ENCODE measurements around the gene CDIP1. TPM values are rescaled to one million over a fixed set of nuclear protein-coding genes. Genes with fewer than 3 reads are reported as not detected.

CDIP1 gene
- total and polyA plus RNA-seq, 2 of the 8 experiments (the other 6 are each of a cell fraction or from before 2014, with no cell fraction given) = 56.6 to 76.3 TPM

- TF ChIP-seq HDAC2 (IDR thresholded peaks at IDR 0.05; ENCODE audit: borderline replicate concordance in 1 of 2, low read depth in 2 of 2, low read length in 2 of 2) (no peak), USF2 (IDR thresholded peaks at IDR 0.05; ENCODE audit: low read length) (no peak), KDM4A (IDR thresholded peaks at IDR 0.05; ENCODE audit: low read depth, low read length, severe bottlenecking) (no peak), POLR2A (IDR thresholded peaks at IDR 0.05; ENCODE audit: control extremely low read depth in 1 of 2, low read depth in 2 of 2, low read length in 2 of 2) (no peak), RNF2 (IDR thresholded peaks at IDR 0.05; ENCODE audit: borderline replicate concordance, low read depth, low read length, missing control alignments, poor library complexity, severe bottlenecking) (no peak), BCL11A (IDR thresholded peaks at IDR 0.05; ENCODE audit: low read depth in 2 of 2, low read length in 2 of 2) (no peak), RXRA (IDR thresholded peaks at IDR 0.05; ENCODE audit: insufficient read depth, low read depth, low read length) (no peak)
Measured at GRCh38 chr16:4556580-4556979, 18.0 kb upstream of the CDIP1 start (continued).

Measured in H1 (cell line).